Measurements from ENCODE around the gene F2RL1. TPM values are rescaled to one million over a fixed set of nuclear protein-coding genes. Genes with fewer than 3 reads are reported as not detected.

The F2RL1 gene
- total RNA-seq, 1 experiment from 2014 or later, result 23.0 TPM

GRCh38 chr5:76861612-76862011 lies 42.8 kb downstream of the F2RL1 start:
- Histone ChIP-seq H2BK12ac (ENCODE audit: insufficient read length, low read depth, low read length) (no peak overlapping the region), H3K18ac (ENCODE audit: insufficient read length, low read depth, low read length) (no peak overlapping the region), H4K5ac (ENCODE audit: insufficient read length, low read depth, low read length) (no peak overlapping the region), H3K4me1 (ENCODE audit: insufficient read depth, low read length) (no peaks in the 10 kb centered on the region), H2BK20ac (ENCODE audit: low read depth, low read length, poor library complexity, severe bottlenecking) (no peak overlapping the region), H3K4me2 (ENCODE audit: insufficient read depth, insufficient read length, low read length) (no peak overlapping the region), H3K27me3 (ENCODE audit: insufficient read depth, low read length) (no peaks in the 10 kb centered on the region), H2BK120ac (ENCODE audit: low read depth, low read length, poor library complexity, severe bottlenecking) (no peak overlapping the region), H3K56ac (ENCODE audit: insufficient read length, low read depth, low read length) (no peak overlapping the region), H2BK15ac (ENCODE audit: low read depth, low read length) (no peak overlapping the region), H4K91ac (ENCODE audit: insufficient read length, low read depth, low read length) (no peak overlapping the region), H4K20me1 (ENCODE audit: control insufficient read depth, insufficient read depth, insufficient read length) (no peaks in the 10 kb centered on the region), H3K79me2 (ENCODE audit: insufficient read depth, low read length) (no peaks in the 10 kb centered on the region), H3K14ac (ENCODE audit: insufficient read depth, low read length) (no peak overlapping the region), H4K8ac (replicated peaks; ENCODE audit: insufficient read length, low read depth, low read length) (no peak overlapping the region), H3K23ac (ENCODE audit: insufficient read length, low read depth, low read length) (no peak overlapping the region), H3K4ac (ENCODE audit: low read depth, low read length) (no peak overlapping the region), H2AK5ac (ENCODE audit: insufficient read length, low read length) (no peak overlapping the region), H3K9me3 (ENCODE audit: control insufficient read depth, low read depth, low read length) (no peaks in the 10 kb centered on the region), H3K79me1 (ENCODE audit: insufficient read depth, low read depth, low read length, poor library complexity, severe bottlenecking) (no peaks in the 10 kb centered on the region), H3T11ph (ENCODE audit: low read length) (no peak overlapping the region), H3K23me2 (ENCODE audit: insufficient read length, low read depth, low read length, poor library complexity, severe bottlenecking) (no peaks in the 10 kb centered on the region), H3K27ac (ENCODE audit: insufficient read length, low read depth, low read length) (no peak overlapping the region), H3K9ac (ENCODE audit: extremely low read depth, insufficient read length, low read length) (no peak overlapping the region), H2BK5ac (ENCODE audit: insufficient read length, low read length) (no peak overlapping the region), H2AFZ (ENCODE audit: low read length) (no peak overlapping the region)
- Mint-ChIP-seq H3K36me3 (ENCODE audit: insufficient read depth in 1 of 3, low read depth in 3 of 3) (no peaks in the 10 kb centered on the region), H3K27ac (0 out of 7 replicates have a peak overlapping the region, but pooled peaks of 1 of the 3 experiments have one; percentile 3), H3K4me3 (no peak overlapping the region), H3K27me3 (ENCODE audit: low read depth) (no peaks in the 10 kb centered on the region), H3K9me3 (peaks cover 0 to 4% of the 10 kb centered on the region in 2 experiments; a peak in 2 of 5 replicates), H3K4me1 (peaks cover 11 to 15% of the 10 kb centered on the region in 2 experiments)
- DNase-seq, result no peak
- WGBS (ENCODE audit: extremely low coverage, insufficient read length, low lambda C conversion rate), result no CpG with 5 or more reads among the region's 5 CpGs
- TF ChIP-seq CTCF (conservative IDR thresholded peaks at IDR 0.05), result no peak
